ENCODE data around the gene EP400.
"Not testable (repeated sequence)": the region's sequence is repeated elsewhere in the genome, so short reads cannot be mapped to it uniquely, and the experiment has no call there.

Gene EP400

DNA sequence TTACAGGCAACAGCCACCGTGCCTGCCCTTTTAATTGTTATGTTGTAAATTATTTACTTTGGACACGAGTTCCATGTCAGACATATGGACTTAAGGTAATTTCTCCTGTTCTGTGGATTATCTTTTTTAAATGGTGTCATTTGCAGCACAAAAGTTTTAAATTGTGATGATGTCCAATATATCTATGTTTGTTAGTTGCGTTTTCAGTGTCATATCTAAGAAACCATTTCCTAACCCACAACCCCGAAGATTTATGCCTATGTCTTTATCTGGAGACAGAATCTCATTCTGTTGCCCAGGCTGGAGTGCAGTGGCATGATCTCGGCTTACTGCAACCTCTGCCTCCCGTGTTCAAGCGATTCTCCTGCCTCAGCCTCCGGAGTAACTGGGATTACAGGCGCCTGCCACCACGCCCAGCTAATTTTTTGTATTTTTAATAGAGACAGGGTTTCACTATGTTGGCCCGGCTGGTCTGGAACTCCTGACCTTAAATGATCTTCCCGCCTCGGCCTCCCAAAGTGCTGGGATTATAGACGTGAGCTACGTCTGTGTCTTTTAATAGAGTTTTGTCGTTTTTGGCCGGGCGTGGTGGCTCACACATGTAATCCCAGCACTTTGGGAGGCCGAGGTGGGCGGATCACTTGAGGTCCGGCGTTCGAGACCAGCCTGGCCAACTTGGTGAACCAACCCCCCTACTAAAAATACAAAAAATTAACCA, 870 bp upstream of the EP400 start:
- DNase-seq = not testable (repeated sequence)

GRCh38 chr12:131950182-131950913, 606 bp downstream of the EP400 start:
- DNase-seq = no peak

GRCh38 chr12:131953810-131954209, 4.1 kb downstream of the EP400 start:
- DNase-seq = not testable (repeated sequence)

DNA sequence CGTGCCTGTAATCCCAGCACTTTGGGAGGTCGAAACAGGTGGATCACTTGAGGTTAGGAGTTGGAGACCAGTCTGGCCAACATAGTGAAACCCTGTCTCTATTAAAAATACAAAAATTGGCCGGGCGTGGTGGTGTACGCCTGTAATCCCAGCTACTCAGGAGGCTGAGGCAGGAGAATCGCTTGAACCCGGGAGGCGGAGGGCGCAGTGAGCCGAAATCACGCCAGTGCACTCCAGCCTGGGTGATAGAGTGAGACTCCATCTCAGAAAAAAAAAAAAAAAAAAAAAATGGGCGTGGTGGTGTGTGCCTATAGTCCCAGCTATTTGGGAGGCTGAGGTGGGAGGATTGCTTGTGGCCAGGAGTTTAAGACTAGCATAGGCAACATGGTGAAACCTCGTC, 4.7 kb downstream of the EP400 start:
- not testable (repeated sequence) for DNase-seq

DNA sequence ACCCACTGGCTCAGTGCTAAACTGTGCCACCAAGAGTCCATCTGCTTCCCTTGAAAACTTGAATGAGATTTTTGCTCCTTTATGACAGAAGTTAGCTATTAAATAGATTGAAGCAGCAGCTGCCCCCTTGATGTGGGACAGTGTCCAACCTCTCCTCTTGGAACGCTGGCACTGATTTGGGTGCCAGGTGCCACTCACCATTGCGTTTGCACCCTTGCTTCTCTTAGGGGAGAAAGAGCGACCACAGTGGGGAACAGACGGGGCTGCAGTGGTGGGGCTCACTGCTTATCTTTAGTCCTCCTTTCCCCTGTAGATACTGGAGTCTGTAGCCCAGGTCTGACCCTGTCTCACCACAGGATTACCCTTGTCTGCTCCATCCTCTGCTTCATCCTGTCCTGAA, 9.4 kb downstream of the EP400 start:
- no peak for DNase-seq

DNA sequence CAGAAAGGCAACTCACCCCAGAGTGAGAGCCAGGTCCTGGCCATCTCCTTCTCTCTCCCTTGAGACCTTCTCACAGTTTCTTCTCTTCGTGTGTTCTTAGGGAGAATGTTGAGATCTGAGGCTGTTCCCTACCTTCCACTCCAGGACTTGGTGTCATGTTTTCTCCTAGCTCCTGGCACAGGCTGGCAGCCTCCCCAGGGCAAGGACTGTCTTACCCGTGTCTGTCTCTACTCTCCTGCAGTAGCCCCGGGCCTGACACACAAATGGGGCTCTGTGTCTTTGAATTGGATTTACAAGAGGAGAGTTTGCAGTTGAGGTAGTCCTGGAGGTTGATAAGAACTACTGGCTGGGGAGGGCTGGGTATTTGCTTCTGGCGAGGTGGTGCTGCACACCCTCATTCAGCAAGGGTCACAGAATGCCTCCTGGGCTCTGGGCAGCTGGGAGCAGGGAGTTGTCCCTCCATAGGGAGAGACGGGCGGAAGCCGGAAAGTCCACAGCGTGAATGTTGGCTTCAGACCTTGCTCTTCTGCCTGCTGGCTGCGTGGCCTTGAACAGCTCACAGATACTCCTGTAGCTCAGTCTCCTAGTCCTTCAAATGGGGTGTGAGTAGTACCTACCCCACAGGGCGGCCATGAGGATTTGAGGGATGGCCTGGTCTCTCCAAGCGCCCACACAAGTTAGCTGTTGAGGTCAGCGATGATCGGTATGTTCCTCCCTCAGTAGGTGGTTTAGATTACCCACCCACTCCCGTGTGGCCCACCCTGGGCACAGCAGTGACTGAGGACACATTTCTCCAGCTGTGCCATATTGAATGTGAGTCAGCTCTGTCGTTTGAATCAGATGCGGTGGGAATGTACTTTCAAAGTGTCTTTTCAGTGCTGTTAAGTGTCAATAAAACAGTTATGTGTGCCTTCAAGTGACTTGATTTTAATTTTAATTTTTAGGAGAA, 10.2 kb downstream of the EP400 start:
- DNase-seq = no peak

DNA sequence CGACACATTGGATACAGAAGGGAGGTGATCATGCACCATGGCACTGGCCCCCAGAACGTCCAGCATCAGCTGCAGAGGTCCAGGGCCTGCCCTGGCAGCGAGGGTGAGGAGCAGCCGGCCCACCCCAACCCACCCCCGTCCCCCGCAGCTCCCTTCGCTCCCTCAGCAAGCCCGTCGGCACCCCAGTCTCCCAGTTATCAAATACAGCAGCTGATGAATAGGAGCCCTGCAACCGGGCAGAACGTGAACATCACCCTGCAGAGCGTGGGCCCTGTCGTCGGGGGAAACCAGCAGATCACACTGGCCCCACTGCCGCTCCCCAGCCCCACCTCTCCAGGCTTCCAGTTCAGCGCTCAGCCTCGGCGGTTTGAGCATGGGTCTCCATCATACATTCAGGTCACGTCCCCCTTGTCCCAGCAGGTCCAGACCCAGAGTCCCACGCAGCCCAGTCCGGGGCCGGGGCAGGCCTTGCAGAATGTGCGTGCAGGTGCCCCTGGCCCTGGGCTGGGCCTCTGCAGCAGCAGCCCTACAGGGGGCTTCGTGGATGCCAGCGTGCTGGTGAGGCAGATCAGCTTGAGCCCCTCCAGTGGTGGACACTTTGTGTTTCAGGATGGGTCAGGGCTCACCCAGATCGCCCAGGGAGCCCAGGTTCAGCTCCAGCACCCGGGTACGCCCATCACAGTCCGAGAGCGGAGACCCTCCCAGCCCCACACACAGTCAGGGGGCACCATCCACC, 11.0 kb downstream of the EP400 start:
- DNase-seq = not testable (repeated sequence)

GRCh38 chr12:131961328-131961727, 11.6 kb downstream of the EP400 start:
- not testable (repeated sequence) for DNase-seq

- DNase-seq = no peak
Observed at GRCh38 chr12:131962069-131962468, 12.3 kb downstream of the EP400 start.

DNA sequence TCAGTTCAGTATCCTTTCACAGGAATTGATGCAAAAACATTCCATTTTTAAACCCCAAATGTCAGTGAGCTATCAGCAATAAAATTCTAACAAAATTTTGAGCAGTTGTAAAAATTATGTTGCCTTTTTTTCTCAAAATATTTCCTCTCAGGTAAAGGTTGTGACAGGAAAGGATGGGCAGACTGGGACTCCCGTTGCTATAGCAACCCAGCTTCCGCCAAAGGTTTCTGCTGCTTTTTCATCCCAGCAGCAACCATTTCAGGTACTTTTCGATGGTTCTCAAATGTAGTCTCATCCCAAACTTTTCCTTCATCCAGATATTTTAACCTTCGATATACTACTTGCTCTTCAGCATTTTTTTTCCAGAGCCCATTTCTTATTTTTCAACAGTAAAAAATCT, 13.6 kb downstream of the EP400 start:
- no peak for DNase-seq

DNA sequence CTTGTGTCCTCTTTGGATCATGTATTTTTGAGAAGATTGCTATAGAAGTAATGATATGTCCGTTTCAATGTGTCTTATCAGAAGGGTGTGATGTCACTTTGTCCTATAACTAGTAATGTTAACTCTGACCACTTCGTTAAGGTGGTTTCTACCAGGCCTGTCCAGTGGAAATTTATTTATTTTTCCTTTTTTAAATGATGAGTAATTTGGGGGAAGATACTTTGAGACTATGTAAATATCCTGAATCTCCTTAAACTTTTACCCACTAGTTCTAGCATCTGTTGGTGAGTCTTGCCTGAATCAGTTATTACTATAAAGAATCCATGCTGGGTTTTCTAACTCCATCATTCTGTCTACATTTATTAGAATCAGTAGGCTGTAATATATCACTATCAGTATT, 15.3 kb downstream of the EP400 start:
- DNase-seq = no peak

- no peak for DNase-seq
Observed at GRCh38 chr12:131971226-131971625, 21.5 kb downstream of the EP400 start.

DNA sequence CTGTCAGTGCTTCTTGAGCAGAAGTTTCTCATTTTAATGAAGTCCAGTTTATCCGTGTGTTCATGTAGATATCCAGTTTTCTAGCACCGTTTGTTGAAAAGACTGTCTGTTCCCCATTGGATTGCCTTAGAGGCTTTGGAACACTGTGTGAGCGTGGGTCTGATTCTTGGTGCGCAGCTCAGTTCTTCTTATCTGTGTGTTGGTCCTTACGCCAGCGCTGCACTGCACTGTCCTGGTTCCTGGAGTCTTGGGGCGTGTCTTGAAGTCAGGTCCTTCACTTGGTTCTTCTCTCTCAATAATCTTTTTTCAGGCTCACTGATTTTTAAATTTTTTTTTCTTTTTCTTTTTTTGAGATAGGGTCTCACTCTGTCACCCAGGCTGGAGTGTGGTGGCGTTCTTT, 25.5 kb downstream of the EP400 start:
- DNase-seq = no peak

DNA sequence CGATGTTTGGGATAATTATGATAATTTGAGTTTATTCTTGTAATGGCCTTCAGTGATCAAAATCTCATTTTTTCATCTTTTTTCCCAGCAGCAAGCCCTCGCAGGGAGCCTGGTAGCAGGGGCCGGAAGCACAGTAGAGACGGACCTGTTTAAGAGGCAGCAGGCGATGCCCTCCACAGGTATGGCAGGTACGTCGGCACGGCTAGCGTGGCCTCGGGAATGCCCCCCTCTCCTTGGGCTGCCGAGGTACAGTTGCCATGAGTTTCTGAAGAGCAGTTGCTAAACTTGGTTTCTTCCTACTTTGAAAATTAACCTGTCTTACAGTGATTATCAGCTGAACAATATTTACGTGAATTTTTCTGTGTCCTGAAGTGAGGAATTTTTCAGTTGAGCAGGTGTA, 29.9 kb downstream of the EP400 start:
- DNase-seq = no peak

DNA sequence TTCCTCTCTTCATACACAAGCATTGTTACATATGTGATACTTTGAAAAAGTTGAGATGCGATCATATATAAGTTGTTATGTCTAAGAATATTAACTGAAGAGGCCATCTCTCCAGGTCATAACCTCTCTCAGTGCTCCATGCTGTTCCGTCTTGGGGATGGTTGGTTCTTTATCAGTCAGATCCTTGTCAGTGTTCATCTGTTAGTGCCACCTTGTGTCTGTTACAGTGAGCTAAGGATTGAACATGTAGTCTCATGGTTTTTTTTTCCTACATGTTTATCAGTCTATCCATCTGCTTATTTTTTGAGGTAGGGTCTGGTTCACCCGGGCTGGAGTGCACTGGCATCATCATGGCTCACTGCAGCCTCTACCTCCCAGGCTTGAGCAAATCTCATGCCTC, 30.5 kb downstream of the EP400 start:
- no peak for DNase-seq

DNA sequence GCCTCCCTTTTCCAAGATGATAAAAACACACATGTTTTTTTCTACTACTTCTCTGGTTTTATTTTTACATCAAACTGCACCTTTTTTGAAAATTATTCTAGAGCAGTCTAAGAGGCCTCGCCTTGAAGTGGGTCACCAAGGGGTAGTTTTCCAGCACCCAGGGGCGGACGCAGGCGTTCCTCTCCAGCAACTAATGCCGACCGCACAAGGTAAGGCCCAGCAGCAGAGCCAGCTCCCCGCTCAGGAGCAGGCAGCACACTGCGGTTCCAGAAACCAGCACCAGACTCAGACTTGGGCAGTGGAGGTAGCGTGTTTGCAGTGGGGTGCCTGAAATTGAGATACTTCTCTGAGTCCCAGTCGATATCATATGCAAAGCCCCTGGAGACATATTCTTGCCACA, 31.6 kb downstream of the EP400 start:
- no peak for DNase-seq

DNA sequence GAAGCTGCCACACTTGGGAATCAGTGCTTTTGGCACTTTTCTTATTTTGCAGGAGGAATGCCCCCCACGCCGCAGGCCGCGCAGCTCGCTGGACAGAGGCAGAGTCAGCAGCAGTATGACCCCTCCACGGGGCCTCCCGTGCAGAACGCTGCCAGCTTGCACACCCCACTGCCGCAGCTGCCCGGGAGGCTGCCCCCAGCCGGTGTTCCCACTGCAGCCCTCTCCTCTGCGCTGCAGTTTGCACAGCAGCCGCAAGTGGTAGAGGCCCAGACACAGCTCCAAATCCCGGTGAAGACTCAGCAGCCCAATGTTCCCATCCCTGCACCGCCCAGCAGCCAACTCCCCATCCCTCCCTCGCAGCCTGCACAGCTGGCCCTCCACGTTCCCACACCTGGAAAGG, 32.3 kb downstream of the EP400 start:
- DNase-seq = no peak

DNA sequence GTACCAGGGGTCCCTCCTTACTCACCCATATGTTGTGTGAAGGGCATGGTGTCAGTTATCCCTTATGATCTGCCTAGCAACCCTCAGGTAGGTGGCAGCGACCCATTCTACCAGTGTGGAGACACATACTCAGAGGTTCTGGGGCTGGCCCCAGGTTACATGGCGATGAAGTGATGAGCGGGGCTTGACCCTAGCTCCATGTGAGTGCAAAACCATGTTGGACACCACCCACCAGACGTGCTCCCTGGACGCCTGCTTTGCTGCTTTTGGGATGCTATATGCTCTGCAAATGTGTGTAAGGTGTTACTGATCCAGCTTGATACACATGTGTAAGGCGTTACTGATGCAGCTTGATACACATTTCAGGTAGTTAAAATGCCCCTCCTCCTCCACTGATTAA, 33.3 kb downstream of the EP400 start:
- no peak for DNase-seq

DNA sequence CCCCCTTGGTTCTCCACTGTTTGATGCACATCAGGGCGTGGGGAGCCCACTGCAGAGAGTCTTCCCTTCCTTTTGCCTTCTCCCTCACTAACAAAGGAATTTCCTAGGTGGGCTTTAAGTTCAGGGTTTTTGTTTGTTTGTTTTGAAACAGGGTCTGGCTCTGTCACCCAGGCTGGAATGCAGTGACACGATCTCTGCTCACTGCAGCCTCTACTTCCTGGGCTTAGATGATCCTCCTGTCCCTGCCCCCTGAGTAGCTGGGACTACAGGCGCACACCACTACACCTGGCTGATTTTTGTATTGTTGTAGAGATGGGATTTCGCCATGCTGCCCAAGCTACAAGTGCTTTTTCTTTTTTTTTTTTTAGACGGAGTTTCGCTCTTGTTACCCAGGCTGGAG, 33.8 kb downstream of the EP400 start:
- DNase-seq = no peak

DNA sequence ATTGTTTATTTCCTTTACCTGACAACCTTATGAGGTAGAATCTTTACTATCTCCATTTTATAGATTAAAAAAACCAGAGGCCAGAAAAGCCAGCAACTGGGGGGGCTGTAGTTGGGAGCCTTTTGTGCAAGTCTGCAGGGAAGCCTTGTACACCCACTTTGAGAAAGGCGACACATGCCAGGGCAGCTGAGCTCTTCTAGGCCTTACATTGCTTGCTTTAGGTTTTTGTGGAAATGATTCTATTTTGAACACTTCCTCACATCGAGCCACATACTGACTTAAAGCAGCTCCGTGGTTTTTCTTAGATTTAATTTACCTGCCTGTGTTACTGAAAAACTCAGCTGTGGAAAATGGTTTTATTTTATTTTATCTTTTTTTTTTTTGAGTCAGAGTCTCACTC, 34.6 kb downstream of the EP400 start:
- DNase-seq = no peak

- not testable (repeated sequence) for DNase-seq
Observed at GRCh38 chr12:131985510-131985875, 35.8 kb downstream of the EP400 start.

DNA sequence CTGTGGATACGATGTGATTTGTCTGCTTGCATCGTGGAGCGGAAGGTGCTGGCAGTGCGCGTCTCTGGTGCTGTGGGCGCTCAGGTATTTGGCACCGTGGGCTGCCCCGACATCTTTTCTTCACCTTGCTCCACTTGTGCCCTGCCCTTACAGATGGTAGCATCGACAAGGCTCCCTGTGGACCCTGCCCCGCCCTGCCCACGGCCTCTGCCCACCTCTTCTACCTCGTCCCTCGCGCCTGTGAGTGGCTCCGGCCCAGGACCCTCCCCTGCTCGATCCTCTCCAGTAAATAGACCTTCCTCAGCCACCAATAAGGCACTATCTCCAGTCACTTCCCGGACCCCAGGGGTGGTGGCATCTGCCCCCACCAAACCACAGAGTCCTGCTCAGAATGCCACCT, 36.6 kb downstream of the EP400 start:
- no peak for DNase-seq

DNA sequence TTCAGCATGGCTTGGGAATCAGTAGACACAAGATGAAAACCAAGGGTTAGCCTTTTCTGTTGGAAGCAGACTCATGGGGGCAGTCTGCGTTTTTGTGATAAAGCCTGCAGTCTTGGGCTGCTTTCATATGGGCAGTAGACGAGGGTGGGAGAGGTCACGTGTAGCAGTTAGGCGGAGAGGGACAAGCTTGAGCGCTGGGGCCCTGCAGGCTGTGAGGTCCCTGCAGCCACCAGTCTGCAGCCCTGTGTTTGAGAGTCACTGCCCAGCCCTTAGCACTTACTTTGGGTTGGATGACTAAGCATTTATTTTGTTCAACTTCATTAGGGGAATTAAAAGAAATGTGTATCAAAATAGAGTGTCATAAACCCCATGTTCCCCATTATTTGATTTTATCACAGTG, 37.2 kb downstream of the EP400 start:
- DNase-seq = no peak

All from T1000 (cell line).